NCI-H1092 (cell line): ENCODE measurements around the gene DCST1.

Experiments
- DNase-seq: peaks from one replicate; lab custom pipeline; 2025; lab: John Stamatoyannopoulos, UW

Gene DCST1

GRCh38 chr1:155012776-155013602 lies 20.6 kb upstream of the DCST1 start:
- no peak for DNase-seq

GRCh38 chr1:155013632-155014031 lies 20.0 kb upstream of the DCST1 start:
- DNase-seq, result no peak

- no peak for DNase-seq
Measured at GRCh38 chr1:155014709-155015508, 18.7 kb upstream of the DCST1 start.

- DNase-seq, result no peak
Measured at GRCh38 chr1:155015527-155016230, 17.9 kb upstream of the DCST1 start.

- DNase-seq, result no peak
Measured at GRCh38 chr1:155016231-155016831, 17.3 kb upstream of the DCST1 start.

DNA sequence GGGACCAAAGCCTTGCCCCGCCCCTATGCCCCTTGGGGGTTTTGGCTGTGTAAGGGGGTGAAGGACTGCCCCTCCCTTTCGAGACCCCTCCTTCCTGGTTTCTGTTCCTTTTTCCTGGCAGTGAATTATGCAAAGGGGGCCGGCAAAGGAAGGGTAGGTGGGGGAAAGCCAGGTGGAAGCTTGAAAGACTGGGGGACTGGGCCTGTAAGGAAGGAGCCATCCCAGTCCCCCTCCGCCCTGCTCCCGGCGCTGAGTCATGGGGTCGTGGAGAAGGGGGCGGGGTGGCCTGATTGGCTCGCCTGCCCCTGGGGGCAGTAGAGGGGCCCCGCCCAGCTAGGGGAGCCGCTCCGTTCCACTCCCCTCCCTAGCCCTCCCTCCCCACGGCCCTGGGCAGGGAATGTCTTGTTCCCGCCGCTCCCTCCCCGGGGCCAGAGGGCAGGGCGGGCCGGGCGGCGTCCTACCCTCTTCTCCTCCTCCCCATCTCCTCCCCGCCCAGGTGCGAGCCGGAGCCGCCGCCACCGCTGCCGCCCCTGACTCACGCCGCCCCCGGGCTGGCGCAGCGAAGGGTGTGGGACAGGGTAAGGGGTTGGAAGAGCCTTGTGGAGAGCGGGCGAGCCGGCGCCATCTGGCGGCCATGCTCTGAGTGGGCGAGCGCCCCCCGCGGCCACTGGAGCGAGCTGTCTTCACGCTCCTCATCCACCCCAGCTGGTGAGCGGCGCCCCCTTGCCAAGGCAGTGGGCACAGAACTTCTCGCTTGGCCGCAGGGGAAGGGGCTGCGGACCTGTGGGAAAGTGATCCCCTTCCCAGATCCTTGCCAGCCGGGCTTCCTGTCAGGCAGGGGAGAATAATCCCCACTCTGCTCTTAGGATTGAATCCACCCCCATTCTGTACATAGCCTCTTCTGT lies 16.3 kb upstream of the DCST1 start:
- DNase-seq, result peak; percentile 62

GRCh38 chr1:155017946-155018316 lies 15.7 kb upstream of the DCST1 start:
- no peak for DNase-seq

DNA sequence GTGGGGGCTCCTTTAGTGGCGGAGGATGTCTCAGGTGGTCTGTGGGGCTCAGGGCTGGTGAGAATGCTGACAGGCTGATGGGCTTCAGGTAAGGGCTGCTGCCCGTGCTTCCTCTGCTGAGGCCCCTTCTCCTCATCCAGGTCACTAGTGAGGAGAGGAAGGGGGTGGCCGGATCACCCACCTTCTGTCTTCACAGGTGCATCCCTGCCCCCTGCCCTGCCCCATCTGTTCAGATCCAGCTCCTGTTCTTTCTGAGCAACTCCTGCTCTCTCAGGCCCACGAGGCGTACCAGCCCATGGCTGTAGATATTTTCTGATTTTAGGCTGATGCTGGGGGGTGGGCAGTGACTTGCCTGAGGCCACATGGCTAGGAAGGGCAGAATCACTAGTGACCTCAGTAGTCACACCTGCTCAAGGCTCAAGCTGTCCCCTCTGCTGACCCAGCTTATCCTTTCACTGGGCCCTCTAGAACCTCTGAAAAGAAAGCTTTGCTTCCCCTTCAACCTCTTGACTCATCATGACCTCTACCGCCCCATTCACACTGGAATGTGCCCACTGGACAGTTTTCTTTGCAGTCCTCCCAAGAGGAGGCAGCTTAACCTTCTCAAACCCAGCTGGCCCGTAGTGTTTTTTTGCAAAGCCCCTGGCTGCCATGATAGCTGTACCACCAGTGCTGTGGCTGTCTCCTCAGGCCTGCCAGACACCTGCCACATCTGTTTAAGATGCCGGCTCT lies 14.8 kb upstream of the DCST1 start:
- DNase-seq, result no peak

GRCh38 chr1:155019377-155020245 lies 14.0 kb upstream of the DCST1 start:
- DNase-seq, result peak; percentile 10

GRCh38 chr1:155022136-155022926 lies 11.3 kb upstream of the DCST1 start:
- no peak for DNase-seq

DNA sequence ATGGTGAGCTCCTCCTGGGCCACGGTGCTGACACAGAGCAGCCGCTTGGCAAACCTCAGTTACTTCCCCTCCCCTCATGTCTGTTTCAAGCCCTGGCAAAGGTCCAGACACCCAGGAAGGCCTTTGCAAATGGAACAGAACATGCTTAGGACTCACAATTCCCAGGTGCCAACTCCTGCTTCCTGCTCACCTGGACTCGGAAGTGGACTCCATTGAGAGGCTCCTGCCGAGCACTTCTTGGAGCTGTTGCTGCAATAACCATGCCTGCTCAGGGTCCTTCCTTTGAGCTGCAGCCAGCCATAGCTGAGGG lies 10.7 kb upstream of the DCST1 start:
- DNase-seq, result no peak

DNA sequence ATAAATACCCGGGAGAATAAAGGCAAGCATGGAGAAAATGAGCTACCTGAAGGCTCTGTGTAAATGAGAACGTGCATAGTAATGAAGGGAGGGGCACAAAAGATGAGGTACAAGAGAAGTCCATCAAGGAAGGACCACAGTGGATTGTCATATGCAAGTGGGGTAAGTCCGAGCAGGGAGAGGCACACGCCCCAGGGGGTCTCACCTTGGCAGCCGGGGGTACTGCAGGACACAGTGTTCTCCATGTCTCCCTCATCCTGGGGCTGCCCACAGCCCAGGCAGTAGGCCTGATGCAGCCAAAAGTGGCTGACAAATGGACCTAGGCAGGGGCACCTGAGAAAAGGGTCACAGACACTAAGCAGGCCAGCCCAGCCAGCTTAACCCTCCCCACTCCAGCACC lies 10.0 kb upstream of the DCST1 start:
- no peak for DNase-seq

- DNase-seq, result no peak
Measured at GRCh38 chr1:155024315-155024714, 9.3 kb upstream of the DCST1 start.

- DNase-seq, result no peak
Measured at GRCh38 chr1:155026154-155026553, 7.5 kb upstream of the DCST1 start.

DNA sequence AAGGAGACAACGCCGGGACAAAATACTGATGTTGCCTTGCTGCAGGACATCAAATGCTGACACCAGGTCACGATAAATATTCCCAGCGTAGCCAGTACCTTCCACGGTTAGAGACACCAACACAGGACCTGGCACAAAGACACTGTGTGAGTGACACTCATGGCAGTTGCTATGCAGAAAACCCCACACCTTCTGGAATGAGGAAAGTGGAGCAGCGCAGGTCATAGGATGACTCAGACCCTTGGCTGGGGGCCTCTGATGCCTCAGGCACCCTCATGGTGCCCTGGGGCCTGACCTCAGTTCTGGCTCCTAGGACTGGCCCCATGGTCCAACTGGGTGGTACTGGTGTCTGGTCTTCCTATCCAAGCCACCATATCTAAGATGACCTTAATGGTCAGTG lies 7.0 kb upstream of the DCST1 start:
- no peak for DNase-seq

- no peak for DNase-seq
Measured at GRCh38 chr1:155029513-155030242, 3.9 kb upstream of the DCST1 start.

GRCh38 chr1:155030243-155030795 lies 3.3 kb upstream of the DCST1 start:
- DNase-seq, result no peak

DNA sequence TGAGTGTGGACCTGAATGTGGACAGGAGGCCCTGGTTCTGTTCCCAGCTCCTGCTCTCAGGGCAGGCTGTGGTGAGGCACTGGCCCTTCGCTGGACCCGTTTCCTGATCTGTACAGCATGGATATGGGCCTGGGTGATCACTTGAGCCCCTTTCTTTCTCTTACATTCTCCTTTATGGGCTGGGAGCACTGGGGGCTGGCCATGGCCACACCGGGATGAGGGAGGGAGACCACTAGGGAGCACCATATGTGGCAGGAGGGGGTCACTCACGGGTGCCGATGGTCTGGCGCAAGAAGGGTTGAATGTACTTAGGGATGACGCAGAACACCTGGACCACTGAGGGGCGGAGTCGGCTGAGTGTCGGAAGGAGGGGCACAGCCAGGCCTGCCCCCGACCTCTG lies 2.7 kb upstream of the DCST1 start:
- DNase-seq, result no peak
